Ishikawa (cell line): Measurements from ENCODE around the gene ATG7.

Experiments used
- CEBPB ChIP-seq: IDR thresholded peaks from 2 replicates; pipeline ENCODE4 v1.6.1; 2012
- CREB1 ChIP-seq: IDR thresholded peaks from 2 replicates; pipeline ENCODE4 v1.6.1; 2012; ENCODE audit warnings: low read depth
- EGR1 ChIP-seq: IDR thresholded peaks from 2 replicates; pipeline ENCODE4 v1.6.1; 2012
- EP300 ChIP-seq: IDR thresholded peaks from 2 replicates; pipeline ENCODE4 v1.6.1; 2012; ENCODE audit warnings: borderline replicate concordance
- FOXM1 ChIP-seq: IDR thresholded peaks from 2 replicates; pipeline ENCODE4 v1.6.1; 2012; ENCODE audit warnings: low read depth, borderline replicate concordance
- RAD21 ChIP-seq: IDR thresholded peaks from 2 replicates; pipeline ENCODE4 v1.6.1; 2012; ENCODE audit warnings: low read depth
- TAF1 ChIP-seq: IDR thresholded peaks from 2 replicates; pipeline ENCODE4 v1.6.1; 2012; ENCODE audit warnings: low read depth, mild to moderate bottlenecking
- TCF12 ChIP-seq: IDR thresholded peaks from 2 replicates; pipeline ENCODE4 v1.6.1; 2012; ENCODE audit warnings: low read depth
- YY1 ChIP-seq: IDR thresholded peaks from 2 replicates; pipeline ENCODE4 v1.6.1; 2012; ENCODE audit warnings: low read depth
- ZBTB7A ChIP-seq: IDR thresholded peaks from 2 replicates; pipeline ENCODE4 v1.6.1; 2012; ENCODE audit warnings: low read depth
- TF ChIP-seq, protein P1 (sequence below): IDR thresholded peaks from 2 replicates; pipeline ENCODE4 v1.6.1; 2012
- TF ChIP-seq, protein P2 (sequence below): IDR thresholded peaks from 2 replicates; pipeline ENCODE4 v1.6.1; 2012
- TF ChIP-seq, protein P3 (sequence below): IDR thresholded peaks from 2 replicates; pipeline ENCODE4 v1.6.1; 2012; ENCODE audit warnings: low read depth, mild to moderate bottlenecking

DNA sequence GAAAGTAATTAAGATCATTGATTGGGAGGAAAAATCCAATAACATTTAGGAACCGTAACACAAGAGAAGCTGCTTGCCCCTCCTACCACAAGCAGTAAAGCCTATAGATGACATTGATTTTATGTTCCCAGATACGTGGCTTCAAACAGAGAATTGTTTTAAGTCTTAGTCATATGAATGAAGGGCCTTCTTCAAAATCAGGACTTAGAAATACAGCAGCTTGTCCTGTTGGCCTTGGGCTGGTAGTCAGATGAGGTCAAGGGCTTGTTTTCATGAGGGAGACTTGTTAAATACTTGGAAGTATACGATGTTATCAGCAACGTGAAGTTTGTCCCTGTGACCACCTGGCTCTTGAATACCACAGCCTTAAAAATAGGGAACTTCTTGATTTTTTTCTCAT lies 257.1 kb downstream of the ATG7 start:
- TF ChIP-seq RAD21 (no peak), TCF12 (no peak), TAF1 (no peak), FOXM1 (no peak), CEBPB (no peak), YY1 (no peak), EP300 (no peak), EGR1 (no peak), CREB1 (no peak), ZBTB7A (no peak)
- TF ChIP-seq, protein P1, sequence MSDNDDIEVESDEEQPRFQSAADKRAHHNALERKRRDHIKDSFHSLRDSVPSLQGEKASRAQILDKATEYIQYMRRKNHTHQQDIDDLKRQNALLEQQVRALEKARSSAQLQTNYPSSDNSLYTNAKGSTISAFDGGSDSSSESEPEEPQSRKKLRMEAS: no peak
- TF ChIP-seq, protein P2, sequence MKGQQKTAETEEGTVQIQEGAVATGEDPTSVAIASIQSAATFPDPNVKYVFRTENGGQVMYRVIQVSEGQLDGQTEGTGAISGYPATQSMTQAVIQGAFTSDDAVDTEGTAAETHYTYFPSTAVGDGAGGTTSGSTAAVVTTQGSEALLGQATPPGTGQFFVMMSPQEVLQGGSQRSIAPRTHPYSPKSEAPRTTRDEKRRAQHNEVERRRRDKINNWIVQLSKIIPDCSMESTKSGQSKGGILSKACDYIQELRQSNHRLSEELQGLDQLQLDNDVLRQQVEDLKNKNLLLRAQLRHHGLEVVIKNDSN: no peak
- TF ChIP-seq, protein P3, sequence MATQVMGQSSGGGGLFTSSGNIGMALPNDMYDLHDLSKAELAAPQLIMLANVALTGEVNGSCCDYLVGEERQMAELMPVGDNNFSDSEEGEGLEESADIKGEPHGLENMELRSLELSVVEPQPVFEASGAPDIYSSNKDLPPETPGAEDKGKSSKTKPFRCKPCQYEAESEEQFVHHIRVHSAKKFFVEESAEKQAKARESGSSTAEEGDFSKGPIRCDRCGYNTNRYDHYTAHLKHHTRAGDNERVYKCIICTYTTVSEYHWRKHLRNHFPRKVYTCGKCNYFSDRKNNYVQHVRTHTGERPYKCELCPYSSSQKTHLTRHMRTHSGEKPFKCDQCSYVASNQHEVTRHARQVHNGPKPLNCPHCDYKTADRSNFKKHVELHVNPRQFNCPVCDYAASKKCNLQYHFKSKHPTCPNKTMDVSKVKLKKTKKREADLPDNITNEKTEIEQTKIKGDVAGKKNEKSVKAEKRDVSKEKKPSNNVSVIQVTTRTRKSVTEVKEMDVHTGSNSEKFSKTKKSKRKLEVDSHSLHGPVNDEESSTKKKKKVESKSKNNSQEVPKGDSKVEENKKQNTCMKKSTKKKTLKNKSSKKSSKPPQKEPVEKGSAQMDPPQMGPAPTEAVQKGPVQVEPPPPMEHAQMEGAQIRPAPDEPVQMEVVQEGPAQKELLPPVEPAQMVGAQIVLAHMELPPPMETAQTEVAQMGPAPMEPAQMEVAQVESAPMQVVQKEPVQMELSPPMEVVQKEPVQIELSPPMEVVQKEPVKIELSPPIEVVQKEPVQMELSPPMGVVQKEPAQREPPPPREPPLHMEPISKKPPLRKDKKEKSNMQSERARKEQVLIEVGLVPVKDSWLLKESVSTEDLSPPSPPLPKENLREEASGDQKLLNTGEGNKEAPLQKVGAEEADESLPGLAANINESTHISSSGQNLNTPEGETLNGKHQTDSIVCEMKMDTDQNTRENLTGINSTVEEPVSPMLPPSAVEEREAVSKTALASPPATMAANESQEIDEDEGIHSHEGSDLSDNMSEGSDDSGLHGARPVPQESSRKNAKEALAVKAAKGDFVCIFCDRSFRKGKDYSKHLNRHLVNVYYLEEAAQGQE: no peak
